ENCODE results near the gene SOX14.

DNA sequence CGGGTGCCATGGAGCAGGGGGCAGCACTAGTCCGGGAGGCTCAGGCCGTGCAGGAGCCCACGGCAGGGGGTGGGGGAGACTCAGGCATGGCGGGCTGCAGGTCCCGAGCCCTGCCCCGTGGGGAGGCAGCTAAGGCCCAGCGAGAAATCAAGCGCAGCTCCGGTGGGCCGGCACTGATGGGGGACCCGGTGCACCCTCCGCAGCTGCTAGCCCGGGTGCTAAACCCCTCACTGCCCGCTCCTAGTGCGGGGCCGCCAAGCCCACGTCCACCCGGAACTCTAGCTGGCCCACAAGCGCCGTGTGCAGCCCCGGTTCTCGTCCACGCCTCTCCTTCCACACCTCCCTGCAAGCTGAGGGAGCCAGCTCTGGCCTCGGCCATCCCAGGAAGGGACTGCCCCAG lies 49.6 kb upstream of the SOX14 start:
- TF ChIP-seq CEBPB (IDR thresholded peaks at IDR 0.05; ENCODE audit: low read depth), result no peak
- TF ChIP-seq POLR2AphosphoS5 (IDR thresholded peaks at IDR 0.05; ENCODE audit: low read depth, low read length), result no peak
- TF ChIP-seq POLR2A (IDR thresholded peaks at IDR 0.05; ENCODE audit: borderline replicate concordance, extremely low read depth, insufficient read depth, insufficient read length), result no peak
- TF ChIP-seq ZBTB33 (IDR thresholded peaks at IDR 0.05; ENCODE audit: extremely low read depth, insufficient replicate concordance, low read length), result no peak
- TF ChIP-seq CTCF (IDR thresholded peaks at IDR 0.05 in 2 of 3, conservative IDR thresholded peaks at IDR 0.05 in 1 of 3; ENCODE audit: borderline replicate concordance in 1 of 3, insufficient read depth in 1 of 3, low read depth in 2 of 3, low read length in 2 of 3), result no peak

Measured in HCT116 (cell line).